AG09309 (cell line): ENCODE measurements around the gene CYTH1.

ENCODE experiments used
- DNase-seq: peaks from one replicate; pipeline ENCODE4 v3.0.0-alpha.2; 2010; ENCODE audit warnings: low read depth
- H3K4me3 ChIP-seq: 2 replicates; pipeline ENCODE4 v1.5.1; 2011; ENCODE audit warnings: mild to moderate bottlenecking, low read depth, low read length, moderate library complexity; ENCODE audit not compliant: control insufficient read depth
- TF ChIP-seq, protein P1 (sequence below): IDR thresholded peaks from 2 replicates; pipeline ENCODE4 v1.5.1; 2011; ENCODE audit warnings: mild to moderate bottlenecking, low read depth, low read length, inconsistent platforms; ENCODE audit not compliant: insufficient read depth, control insufficient read depth; ENCODE audit errors: missing control alignments

The CYTH1 gene

DNA sequence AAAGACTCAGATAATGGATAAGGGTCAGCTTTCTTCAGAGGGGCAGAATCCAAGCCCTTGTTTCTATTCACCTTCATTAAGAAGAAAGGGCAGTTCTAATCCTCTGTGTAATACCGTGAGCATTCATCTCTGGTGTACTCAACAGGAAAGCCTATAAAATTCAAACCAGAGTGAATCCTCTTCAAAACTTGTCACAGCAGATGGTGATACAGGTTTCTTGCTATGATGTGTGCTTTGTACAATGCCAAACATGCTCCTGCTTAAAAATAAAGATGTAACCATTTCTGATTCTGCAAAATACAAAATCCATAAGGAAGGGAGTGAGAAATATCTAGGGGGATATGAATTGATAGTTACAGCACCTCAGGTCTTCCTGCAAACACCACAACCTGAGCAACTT is 49.7 kb downstream of the CYTH1 start:
- H3K4me3 ChIP-seq = no peak overlapping the region
- no peak for DNase-seq
- TF ChIP-seq, protein P1, sequence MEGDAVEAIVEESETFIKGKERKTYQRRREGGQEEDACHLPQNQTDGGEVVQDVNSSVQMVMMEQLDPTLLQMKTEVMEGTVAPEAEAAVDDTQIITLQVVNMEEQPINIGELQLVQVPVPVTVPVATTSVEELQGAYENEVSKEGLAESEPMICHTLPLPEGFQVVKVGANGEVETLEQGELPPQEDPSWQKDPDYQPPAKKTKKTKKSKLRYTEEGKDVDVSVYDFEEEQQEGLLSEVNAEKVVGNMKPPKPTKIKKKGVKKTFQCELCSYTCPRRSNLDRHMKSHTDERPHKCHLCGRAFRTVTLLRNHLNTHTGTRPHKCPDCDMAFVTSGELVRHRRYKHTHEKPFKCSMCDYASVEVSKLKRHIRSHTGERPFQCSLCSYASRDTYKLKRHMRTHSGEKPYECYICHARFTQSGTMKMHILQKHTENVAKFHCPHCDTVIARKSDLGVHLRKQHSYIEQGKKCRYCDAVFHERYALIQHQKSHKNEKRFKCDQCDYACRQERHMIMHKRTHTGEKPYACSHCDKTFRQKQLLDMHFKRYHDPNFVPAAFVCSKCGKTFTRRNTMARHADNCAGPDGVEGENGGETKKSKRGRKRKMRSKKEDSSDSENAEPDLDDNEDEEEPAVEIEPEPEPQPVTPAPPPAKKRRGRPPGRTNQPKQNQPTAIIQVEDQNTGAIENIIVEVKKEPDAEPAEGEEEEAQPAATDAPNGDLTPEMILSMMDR = no peak

DNA sequence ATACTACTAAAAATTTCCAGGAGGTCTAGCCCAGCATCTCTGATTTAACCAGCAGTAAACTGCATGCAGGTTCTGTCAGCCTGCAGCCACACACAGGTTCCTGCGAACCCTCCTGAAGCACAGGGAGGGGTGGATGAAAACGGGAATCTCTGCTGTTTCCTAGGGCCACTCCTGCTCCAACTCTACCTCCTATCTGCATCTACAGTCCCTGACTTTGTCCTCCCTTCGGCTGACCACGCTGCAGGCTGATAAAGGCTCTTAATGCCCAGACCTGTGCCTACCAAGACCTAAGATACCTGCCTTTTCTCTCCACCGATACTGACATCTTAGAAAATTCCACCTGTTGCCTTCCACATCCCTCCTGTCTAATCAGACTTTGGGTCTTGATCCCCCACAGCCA is 50.2 kb downstream of the CYTH1 start:
- TF ChIP-seq, protein P1 = no peak
- H3K4me3 ChIP-seq = no peak overlapping the region
- DNase-seq = no peak

DNA sequence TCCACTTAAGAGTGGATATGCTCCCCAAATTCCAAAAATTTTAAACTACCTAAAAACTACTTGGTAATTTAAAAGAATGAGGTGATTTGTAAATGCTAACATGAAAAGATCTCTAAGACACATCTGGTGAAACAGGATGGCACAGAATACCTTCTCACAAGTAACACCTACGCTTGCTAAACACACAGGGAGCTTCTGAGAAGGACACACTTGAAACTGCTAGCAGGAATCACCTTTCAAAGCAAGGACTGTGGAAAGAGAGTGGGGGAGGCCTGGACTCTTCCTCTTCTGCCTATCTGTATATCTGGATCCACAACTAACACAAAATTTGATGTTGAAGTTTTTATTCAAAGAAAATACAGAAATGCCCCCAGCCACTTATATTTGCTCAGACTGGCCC is 52.4 kb downstream of the CYTH1 start:
- TF ChIP-seq, protein P1 = no peak
- no peak for DNase-seq
- H3K4me3 ChIP-seq = no peak overlapping the region

DNA sequence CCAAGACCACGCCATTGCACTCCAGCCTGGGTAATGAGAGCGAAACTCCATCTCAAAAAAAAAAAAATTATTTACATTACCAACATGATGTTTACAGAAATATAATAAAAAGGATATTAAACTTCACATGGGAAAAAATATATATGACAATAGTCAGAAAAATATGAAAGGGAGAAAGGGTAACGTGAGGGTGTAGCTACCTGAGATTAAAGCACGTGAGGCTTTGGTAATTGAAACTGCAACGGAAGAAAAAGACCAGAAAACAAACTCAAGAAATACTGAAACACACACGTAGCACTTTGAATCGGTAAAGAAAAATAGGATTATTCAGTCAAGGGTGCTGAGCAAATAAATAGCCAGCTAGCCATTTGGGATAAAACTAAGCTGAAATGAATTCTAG is 53.6 kb downstream of the CYTH1 start:
- TF ChIP-seq, protein P1 = no peak
- no peak for DNase-seq
- no peak overlapping the region for H3K4me3 ChIP-seq

DNA sequence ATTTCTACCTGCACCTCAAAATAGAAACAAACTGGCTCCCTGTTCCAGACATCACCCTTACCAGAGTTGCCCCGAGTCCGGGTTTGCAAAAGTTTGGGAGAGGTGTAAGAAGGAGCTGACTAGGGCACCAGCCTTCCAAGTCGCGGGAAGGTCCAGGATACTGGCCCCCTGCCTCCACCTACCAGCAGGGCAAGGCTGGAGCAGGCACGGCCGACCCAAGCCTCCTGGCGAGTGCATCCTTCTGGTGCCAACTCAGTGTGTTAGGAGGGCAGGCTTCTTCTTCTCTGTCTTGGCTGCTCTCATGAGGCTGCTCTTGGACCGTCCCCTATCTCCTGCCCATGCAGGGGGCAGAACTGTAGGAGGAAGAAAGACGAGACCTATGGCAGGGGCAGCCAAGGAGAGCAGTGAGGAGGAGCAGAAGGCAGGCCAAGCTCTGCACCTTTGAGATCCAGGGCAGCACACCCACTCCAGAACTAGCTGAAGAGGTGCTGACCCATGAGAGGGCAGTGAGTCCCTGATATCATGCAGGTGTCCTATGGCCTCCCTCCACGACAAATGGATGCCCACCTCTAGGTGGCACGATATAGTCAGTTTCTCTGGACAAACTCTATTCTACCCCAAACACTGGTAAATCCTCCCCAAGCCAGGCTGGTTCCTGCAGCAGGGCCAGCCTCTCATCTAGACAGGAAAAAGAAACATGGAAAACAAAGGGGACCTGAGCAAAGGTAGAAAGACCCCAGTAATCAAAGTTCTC is 54.4 kb downstream of the CYTH1 start:
- TF ChIP-seq, protein P1 = no peak
- no peak for DNase-seq
- H3K4me3 ChIP-seq = no peak overlapping the region

DNA sequence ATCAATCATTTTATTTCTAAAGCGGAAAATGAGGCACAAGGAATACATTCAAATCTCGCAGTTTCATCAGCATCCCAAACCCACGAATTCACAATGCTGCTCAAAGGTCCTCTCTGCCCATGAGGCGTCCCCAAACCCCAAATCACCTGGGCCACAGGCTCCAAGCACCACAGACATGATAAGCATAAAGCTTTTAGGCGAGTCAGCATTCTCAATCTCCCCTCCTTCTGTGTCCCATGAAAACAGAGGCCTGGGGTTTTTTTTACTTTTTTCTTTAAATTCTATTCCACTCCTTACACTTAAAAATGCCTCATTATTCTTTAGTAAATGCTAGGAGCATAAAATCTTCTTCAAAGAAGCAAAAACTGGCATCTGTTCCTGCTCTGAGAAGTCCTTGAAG is 55.0 kb downstream of the CYTH1 start:
- no peak overlapping the region for H3K4me3 ChIP-seq
- TF ChIP-seq, protein P1 = no peak
- DNase-seq = no peak
